ENCODE data around the gene C2orf92.

DNA sequence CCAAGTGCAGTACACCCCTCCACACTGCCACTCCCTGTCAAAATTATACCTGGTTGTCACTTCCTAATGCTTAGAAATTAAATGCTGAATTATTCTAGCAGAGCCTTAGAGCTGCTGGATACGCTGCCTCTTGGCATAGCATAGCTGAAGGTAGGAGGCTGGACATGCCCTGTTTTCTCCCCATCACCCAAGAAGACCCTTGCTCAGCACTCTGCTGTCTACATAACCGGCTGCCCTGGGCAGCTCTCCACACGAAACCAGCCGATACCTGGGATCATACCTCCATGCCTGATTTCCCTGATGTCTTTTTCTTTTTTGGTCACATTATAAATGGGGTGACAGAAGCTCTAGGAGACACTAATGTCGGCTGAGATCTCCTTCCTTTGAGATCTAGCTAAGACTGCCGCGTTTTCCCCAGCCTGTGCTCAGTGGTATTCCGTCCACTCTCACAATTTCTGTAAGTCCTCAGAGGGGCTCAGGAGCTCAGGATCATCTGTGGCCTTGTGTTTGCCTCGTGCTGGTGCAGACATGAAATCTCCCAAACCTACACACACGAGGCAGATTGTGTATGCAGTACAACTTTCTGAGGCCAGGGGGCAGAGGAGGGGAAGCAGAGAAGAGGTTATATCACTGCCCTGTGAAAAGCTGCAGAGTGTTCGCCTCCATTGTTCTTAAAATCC lies 30.4 kb downstream of the C2orf92 start:
- no peak for TF ChIP-seq TAF1 (IDR thresholded peaks at IDR 0.05; ENCODE audit: borderline replicate concordance, insufficient read depth, low read length)
- TF ChIP-seq REST (IDR thresholded peaks at IDR 0.05; ENCODE audit: insufficient read depth in 1 of 2, low read depth in 2 of 2, low read length in 2 of 2): no peak
- TF ChIP-seq SIN3A (IDR thresholded peaks at IDR 0.05; ENCODE audit: borderline replicate concordance, insufficient read depth, low read length): no peak
- TF ChIP-seq POLR2AphosphoS5 (IDR thresholded peaks at IDR 0.05; ENCODE audit: low read depth, low read length): no peak

Measured in PFSK-1 (cell line).